ENCODE measurements around the gene PRRT4.

DNA sequence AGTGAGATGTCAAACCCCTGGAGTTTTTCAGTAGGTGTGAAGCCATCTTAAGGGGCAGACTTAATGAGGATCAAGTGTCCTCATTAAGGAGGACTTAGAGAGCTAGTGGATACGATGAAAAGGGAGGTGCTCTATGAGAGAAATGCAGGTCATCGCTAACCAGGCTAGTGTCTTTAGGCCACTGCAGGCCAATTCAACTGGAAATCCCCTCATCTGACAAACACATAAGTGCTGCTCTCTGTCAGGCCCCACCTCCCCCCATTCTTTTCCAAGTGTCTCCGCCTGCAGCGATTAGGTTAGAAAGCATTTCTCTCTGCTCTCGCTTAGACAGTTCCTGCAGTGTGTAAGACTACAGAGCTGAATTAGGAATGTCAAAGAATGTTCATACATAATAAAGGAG lies 51.5 kb downstream of the PRRT4 start:
- TF ChIP-seq, protein P1, sequence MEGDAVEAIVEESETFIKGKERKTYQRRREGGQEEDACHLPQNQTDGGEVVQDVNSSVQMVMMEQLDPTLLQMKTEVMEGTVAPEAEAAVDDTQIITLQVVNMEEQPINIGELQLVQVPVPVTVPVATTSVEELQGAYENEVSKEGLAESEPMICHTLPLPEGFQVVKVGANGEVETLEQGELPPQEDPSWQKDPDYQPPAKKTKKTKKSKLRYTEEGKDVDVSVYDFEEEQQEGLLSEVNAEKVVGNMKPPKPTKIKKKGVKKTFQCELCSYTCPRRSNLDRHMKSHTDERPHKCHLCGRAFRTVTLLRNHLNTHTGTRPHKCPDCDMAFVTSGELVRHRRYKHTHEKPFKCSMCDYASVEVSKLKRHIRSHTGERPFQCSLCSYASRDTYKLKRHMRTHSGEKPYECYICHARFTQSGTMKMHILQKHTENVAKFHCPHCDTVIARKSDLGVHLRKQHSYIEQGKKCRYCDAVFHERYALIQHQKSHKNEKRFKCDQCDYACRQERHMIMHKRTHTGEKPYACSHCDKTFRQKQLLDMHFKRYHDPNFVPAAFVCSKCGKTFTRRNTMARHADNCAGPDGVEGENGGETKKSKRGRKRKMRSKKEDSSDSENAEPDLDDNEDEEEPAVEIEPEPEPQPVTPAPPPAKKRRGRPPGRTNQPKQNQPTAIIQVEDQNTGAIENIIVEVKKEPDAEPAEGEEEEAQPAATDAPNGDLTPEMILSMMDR (IDR thresholded peaks at IDR 0.05; ENCODE audit: low read length): no peak
- TF ChIP-seq EZH2 (IDR thresholded peaks at IDR 0.05; ENCODE audit: borderline replicate concordance, low read length): no peak
